CD4-positive, alpha-beta T cell treated with Interferon alpha-2 for 1 hour (primary cell): Measurements from ENCODE around the gene ITIH5.

ENCODE experiments used
- DNase-seq, 2 donors: peaks; one replicate each; pipeline ENCODE4 v3.0.0-alpha.2; 2020 to 2022

Gene ITIH5

GRCh38 chr10:7626283-7626682, 40.5 kb downstream of the ITIH5 start:
- no peak for DNase-seq

DNA sequence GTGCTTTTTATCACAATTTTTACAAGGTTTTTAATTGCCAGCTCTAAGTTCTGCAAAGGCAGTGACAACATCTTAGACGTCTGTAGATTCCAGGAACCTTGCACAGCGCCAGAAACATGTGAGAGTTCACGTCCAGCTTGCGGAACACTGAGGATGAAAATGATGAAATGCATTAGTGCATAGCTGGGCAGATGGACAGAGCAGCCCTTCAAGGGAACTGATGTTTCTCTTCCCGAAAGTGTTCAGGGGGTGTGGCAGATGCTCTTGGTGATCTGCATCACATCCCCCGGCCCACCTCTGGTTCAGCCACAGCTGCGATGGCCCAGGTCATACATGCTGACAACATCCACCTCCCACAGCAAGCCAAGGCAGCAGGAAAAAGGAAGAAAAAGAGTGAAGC, 40.9 kb downstream of the ITIH5 start:
- DNase-seq = no peak

GRCh38 chr10:7625009-7625408, 41.8 kb downstream of the ITIH5 start:
- DNase-seq = no peak

- DNase-seq = no peak
Observed at GRCh38 chr10:7622969-7623368, 43.8 kb downstream of the ITIH5 start.

GRCh38 chr10:7618461-7618860, 48.3 kb downstream of the ITIH5 start:
- no peak for DNase-seq

DNA sequence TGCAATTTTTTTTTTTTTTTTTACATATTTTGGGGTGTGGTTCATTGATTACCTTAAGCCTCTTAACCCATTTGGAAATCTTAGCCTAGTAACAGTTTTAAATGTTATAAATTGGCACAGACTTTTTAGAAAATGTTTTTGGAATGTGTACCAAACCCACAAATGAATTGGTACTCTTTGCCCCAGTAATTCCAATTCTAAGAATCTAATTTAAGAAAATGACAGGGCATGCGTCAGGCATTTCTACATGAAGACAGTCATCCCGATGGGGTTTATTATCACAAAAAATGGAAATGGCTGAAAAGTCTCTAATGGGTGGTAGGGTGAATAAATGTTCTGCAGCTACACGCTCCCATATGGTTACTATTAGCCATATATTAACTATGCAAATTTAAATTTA, 54.9 kb downstream of the ITIH5 start:
- DNase-seq = no peak

- no peak for DNase-seq
Observed at GRCh38 chr10:7610651-7611389, 55.9 kb downstream of the ITIH5 start.

DNA sequence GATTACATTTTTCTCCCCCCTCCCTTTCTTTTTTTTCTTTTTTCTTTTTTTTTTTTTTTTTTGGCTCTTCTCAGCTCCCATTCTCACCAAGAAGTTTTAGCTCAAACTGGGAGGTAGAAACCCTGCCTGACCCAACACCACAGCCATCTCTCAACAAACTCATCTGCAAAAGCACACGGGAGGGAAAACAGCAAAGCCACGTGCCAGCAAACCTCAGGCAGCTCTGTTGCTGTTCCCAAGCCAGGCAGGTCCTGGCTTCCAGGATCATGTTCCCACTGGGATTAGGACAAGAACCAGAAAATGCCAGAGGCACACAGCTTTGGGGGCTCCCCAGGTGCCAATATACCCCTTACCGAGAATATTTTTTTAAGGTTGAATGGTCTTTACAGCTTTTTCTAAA, 56.7 kb downstream of the ITIH5 start:
- DNase-seq = no peak

DNA sequence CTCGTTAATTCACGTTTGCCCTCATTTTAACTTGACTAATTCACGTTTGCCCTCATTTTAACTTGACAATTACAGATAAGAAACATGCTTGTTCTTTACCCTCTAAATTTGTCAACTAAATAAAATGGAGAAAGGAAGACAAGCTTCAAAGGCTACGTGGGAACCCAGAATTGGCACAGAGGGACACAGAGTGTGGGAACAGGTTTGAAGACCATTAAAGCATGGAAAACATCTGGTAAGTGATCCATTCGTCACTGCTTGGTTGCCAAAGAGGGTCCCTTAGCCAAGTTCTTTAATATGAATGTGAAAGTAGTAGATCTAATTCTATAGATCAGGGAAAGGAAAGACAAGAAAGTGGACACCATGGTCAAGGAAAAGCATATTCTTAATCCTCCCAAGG, 57.2 kb downstream of the ITIH5 start:
- DNase-seq = no peak

GRCh38 chr10:7608001-7608400, 58.8 kb downstream of the ITIH5 start:
- DNase-seq = no peak

DNA sequence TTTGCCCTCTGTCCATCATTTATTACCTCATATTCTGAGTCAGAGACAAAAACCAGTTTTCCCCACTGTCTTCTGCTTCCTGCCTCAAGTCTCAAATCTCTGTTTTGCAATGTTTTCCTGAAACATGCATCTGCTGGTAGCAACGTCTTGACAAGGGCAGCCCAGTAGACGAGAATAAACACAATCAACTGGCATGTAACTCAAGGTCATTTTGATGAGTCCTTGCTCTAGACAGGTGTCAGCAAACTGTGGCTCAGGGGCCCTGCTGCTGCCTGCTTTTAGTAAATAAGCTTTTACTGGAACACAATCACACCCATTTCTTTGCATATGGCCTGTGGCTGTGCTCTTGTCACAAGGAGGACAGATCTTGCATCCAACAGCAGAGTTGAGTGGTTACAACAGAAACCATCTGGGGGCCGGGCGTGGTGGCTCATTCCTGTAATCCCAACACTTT, 59.8 kb downstream of the ITIH5 start:
- DNase-seq = no peak

GRCh38 chr10:7605565-7606295, 61.0 kb downstream of the ITIH5 start:
- no peak for DNase-seq

DNA sequence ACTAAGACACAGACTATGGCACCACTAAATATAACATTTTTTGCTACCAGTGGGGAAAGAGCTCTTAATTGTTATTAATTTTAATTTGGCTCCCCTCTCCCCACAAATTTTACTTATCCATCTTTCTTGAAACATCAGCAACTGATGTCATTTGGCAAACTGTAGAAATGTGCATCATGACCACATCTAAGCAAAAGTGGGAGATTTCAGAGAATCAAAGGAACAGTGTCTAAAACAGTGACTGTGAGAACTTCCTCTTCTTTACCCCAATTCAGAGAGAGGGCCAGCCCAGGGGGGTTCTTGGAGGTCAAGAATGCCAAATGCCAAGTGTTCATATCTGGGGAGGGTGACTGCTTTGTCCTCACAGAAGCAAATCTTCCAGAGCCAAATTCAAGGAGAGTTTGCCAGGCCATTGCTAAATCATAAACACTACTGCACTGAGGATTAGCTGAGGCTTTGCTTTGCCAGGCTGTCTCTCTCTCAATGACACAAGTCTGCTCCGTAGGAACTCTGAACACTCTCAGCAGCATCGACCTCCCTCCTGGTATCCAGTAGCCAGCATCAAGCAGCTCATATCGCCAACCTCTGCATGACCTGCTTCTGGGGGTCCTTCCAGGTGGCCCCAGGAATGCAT, 65.6 kb downstream of the ITIH5 start:
- DNase-seq = no peak

- no peak for DNase-seq
Observed at GRCh38 chr10:7598771-7599170, 68.0 kb downstream of the ITIH5 start.

DNA sequence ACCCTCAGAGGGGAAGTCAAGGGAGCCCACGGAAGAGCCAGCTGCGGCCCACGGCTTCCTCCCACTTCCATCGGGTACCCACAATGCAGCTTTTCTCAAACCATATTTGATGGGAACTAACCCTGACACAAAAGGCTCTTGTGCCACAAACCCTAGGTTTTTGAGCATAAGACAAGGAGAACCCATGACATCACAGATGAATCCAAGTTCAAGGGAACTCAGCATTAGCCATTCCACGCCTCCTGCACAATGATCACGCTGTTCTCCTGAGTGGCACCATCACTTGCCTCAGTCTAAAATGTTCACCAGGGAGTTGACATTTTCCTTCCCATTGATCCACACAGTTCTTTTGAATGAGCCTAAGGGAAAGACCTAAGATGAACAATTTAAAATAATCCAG, 70.4 kb downstream of the ITIH5 start:
- no peak for DNase-seq

DNA sequence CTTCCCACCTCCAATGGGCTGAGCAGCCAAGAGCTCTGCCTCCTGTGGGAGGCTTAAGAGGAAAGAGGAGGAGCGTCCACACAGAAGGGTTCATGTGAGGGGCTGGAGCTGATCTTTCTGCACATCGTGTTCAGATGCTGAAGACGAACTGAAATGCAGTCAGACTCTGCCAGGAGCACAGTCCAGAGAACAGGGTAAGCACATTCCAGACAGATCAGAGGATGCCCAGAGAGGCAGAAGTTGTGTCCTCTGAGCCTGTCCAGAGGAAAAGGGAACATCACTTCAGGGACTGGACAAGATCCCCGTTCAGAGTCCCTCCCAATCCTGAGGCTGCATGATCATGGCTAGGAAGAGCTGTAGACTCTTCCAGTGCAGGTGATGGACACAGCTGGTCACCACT, 72.9 kb downstream of the ITIH5 start:
- DNase-seq = no peak

GRCh38 chr10:7593063-7593462, 73.7 kb downstream of the ITIH5 start:
- DNase-seq = no peak

DNA sequence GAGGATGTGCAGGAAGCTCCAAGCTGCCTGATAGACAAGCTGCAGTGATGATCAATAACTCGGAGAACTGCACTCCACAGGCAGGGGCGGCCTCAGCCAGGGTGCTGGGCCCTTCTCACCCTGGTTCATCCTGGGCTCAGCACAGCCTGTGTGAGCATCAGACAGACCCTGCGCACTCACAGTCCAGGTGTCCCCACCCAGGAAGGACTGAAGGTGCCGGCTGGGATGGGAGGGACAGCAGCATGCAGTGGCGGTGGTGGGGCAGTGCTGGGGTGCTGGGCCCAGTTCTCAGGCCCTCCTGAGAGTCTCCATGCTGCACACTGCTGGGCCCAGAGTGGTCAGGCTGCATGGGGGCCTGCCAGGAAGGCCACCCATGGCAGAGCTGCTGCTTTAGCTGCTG, 74.1 kb downstream of the ITIH5 start:
- no peak for DNase-seq

DNA sequence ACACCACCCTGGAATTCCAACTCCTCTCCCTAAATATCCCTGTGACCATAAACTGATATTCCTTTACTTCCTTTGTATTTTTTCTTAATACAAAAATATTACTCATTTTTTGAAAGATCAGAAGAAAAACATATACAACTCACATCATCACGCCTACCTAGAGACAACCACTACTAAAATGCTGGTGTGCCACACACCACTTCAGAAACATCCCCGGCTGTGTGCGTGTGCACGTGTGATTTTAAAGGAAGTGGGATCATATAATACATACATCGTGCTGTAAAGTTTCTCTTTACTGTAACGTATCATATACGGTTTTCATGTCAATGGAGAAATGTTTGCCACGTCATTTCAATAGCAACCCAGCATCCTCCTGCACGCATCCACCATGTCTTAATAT, 76.5 kb downstream of the ITIH5 start:
- no peak for DNase-seq

GRCh38 chr10:7589748-7590147, 77.0 kb downstream of the ITIH5 start:
- DNase-seq = no peak

DNA sequence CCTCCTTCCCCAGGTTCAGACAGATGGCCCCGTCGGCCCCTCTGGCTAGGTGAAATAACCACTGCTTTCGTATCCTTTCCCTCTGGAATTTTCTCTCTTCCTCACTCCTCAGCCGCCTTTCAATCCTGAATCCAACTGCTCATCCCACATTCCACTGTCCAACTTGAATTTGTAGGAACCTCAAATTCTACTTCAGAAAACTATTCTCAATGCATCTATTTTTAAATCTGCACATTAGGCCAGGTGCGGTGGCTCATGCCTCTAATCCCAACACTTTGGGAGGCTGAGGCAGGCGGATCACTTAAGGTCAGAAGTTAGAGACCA, 78.9 kb downstream of the ITIH5 start:
- DNase-seq = no peak

DNA sequence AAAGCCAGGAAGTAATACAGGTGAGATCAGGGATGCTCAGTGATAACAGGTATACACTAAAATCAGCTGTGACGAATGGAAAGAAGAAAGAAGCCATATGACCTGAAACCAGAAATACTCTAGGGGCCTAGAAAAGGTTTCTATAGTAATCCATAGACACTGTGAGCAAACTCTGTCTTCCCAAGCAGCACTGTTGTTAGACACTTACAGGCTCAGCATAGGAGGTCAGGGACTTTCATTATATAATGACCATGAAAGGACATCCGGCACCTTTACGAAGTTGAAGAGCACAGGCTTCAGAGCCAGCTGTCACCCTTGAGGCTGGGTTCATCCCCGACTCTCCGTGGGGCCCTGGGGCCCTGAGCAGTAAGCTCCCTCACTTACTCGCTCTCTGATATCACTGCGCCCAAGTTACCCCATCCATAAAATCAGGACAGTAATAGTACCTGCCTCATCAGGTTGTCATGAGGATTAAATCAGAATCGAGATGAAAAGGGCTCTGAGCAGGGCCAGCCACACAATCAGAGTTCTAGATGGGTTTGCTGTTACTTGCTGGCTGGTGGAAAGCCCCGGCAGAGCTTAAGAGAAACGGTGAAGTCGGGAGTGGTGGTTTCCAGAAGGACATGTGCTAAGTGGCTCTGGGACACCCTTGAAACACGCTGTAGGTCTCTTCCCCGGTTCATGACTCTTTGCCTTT, 79.5 kb downstream of the ITIH5 start:
- DNase-seq = no peak

DNA sequence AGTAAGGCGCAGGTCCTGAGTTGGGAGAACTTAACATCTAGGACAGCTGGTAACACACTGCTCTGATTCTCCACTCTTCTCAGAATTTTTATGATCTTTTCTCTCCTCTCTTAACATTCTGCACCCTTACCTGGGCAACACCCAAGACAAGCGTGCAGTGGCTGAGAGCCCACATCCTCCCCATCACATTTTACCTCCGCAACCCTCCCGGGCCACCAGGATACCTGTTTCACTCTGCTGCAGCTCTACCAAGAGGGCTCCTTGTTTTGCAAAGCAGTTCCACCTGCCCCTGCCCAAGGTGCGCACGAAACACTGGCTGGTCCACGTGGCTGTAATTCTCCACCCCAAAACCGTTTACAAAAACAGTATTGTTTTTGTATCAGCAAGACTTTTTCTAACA, 81.5 kb downstream of the ITIH5 start:
- DNase-seq = no peak

DNA sequence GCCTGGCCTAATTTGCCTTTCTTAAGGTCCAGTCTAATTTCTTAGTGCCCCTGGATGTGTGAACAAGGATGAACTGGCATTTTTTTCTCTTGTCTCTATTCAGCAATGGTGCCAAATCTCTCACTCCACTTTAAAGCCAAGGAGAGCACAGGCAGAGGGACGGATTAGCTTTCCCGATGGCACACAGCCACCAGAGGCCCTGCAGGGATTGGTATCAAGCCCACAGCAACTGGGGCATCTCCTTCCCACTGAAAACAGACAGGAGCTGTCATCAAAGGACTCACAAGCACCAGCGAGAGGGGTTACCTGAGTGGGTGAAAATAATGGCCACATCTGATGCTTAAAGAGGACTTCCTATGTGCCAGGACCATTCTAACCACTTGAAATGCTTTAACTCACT, 83.1 kb downstream of the ITIH5 start:
- no peak for DNase-seq
